Cardiac muscle cell (in vitro differentiated cells and primary cell): ENCODE data around the gene CD300E. TPM values are rescaled to one million over a fixed set of nuclear protein-coding genes. Genes with fewer than 3 reads are reported as not detected.

Experiments used
- DNase-seq, 2 donors: peaks; one replicate each; pipeline versions ENCODE4 v3.0.0 to v3.0.0-alpha.2; 2010 to 2017; ENCODE audit warnings: low read depth in 1 of 2, low spot score in 1 of 2
- H3K27ac ChIP-seq: fragments of 200-600 bp; sonication (generic); 2 replicates; pipeline ENCODE4 v1.5.1; 2016
- H3K27me3 ChIP-seq: fragments of 200-600 bp; sonication (generic); 2 replicates; pipeline ENCODE4 v1.6.0; 2016; ENCODE audit warnings: control low read depth
- H3K36me3 ChIP-seq: fragments of 200-600 bp; sonication (generic); 2 replicates; pipeline ENCODE4 v1.5.1; 2016; ENCODE audit warnings: control low read depth
- H3K4me1 ChIP-seq: fragments of 200-600 bp; sonication (generic); 2 replicates; pipeline ENCODE4 v1.8.1; 2017; ENCODE audit warnings: low read depth, mild to moderate bottlenecking, mixed run types
- H3K4me3 ChIP-seq: fragments of 200-600 bp; sonication (generic); 2 replicates; pipeline ENCODE4 v1.5.1; 2016; ENCODE audit warnings: mild to moderate bottlenecking
- H3K9me3 ChIP-seq: fragments of 200-600 bp; sonication (generic); 2 replicates; pipeline ENCODE4 v1.5.1; 2017; ENCODE audit warnings: low read depth, mild to moderate bottlenecking, control low read depth
- polyA plus RNA-seq: library from polyadenylated mRNA; unstranded; fragments of >200 nt; fragmentation: Nextera tagmentation; extraction: Ambion mirVana; gene quantifications from 2 replicates; pipeline ENCODE4 v1.2.1, GENCODE V29; 2016
- total RNA-seq: library from RNA; depleted of rRNA; stranded (reverse); fragments of >200 nt; gene quantifications from 2 replicates; pipeline ENCODE4 v1.2.3, GENCODE V29; 2016
- TF ChIP-seq, protein P1 (sequence below): IDR thresholded peaks from 2 replicates; pipeline ENCODE4 v1.5.1; 2012; ENCODE audit warnings: low read depth, mild to moderate bottlenecking, low read length

Gene CD300E
- total and polyA plus RNA-seq, 2 experiments from 2014 or later: not detected

GRCh38 chr17:74610108-74610507 lies 13.4 kb downstream of the CD300E start:
- Histone ChIP-seq H3K36me3 (no peaks in the 10 kb centered on the region), H3K27me3 (peaks cover 6% of the 10 kb centered on the region), H3K9me3 (no peaks in the 10 kb centered on the region), H3K4me1 (no peaks in the 10 kb centered on the region), H3K27ac (no peak overlapping the region), H3K4me3 (no peak overlapping the region)
- TF ChIP-seq, protein P1, sequence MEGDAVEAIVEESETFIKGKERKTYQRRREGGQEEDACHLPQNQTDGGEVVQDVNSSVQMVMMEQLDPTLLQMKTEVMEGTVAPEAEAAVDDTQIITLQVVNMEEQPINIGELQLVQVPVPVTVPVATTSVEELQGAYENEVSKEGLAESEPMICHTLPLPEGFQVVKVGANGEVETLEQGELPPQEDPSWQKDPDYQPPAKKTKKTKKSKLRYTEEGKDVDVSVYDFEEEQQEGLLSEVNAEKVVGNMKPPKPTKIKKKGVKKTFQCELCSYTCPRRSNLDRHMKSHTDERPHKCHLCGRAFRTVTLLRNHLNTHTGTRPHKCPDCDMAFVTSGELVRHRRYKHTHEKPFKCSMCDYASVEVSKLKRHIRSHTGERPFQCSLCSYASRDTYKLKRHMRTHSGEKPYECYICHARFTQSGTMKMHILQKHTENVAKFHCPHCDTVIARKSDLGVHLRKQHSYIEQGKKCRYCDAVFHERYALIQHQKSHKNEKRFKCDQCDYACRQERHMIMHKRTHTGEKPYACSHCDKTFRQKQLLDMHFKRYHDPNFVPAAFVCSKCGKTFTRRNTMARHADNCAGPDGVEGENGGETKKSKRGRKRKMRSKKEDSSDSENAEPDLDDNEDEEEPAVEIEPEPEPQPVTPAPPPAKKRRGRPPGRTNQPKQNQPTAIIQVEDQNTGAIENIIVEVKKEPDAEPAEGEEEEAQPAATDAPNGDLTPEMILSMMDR: no peak
- peak in 1 of 2 donors; percentile 73 for DNase-seq

DNA sequence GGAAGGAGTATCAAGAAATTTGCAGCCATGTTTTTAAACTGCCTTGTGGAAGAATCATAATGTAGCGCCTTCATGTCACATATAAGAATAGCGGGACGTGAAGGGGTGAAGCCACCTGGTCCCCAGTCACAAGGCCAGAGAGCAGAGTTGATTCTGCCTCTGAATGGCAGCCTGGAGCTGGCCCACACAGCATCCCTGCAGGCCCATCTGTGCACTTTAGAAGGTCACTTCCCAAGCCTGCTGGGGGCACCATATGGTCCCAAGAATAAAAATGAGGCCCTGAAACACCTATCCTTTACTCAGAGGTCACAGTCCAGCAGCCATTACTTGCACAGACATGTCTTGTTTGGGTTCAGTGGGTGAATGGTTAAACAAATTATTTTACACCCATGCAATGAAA lies 15.0 kb downstream of the CD300E start:
- Histone ChIP-seq H3K4me1 (no peaks in the 10 kb centered on the region), H3K27me3 (peaks cover 6% of the 10 kb centered on the region), H3K9me3 (no peaks in the 10 kb centered on the region), H3K27ac (no peak overlapping the region), H3K4me3 (no peak overlapping the region), H3K36me3 (no peaks in the 10 kb centered on the region)
- no peak for DNase-seq
- TF ChIP-seq, protein P1: no peak

DNA sequence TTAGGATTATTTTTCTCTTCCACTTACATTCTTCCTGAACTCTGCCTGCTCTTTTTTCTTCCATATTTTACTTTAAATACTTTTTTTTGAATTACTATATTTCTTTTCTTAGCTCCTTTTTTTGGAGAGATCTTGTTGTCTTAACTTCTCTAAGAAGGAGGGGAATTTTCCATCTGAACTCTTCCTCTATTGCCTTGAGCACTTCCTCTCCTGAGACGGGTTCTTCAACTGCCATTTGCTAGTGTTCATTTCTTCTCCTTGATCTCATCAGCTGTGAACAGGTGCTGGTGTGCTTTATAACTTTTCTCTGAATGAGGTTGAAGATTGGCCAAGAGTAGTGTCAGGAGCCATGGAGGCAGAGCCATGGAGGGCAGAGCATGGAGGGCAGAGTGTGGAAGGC lies 16.3 kb downstream of the CD300E start:
- Histone ChIP-seq H3K4me1 (no peaks in the 10 kb centered on the region), H3K36me3 (no peaks in the 10 kb centered on the region), H3K27ac (no peak overlapping the region), H3K27me3 (peaks cover under 1% of the 10 kb centered on the region), H3K9me3 (no peaks in the 10 kb centered on the region), H3K4me3 (no peak overlapping the region)
- DNase-seq: no peak
- TF ChIP-seq, protein P1: no peak

- H3K4me1 ChIP-seq: no peaks in the 10 kb centered on the region
- DNase-seq: no peak
- TF ChIP-seq, protein P1: no peak
- H3K36me3 ChIP-seq: no peaks in the 10 kb centered on the region
- H3K27ac ChIP-seq: no peak overlapping the region
- no peak overlapping the region for H3K4me3 ChIP-seq
- no peaks in the 10 kb centered on the region for H3K27me3 ChIP-seq
- no peaks in the 10 kb centered on the region for H3K9me3 ChIP-seq
Observed at GRCh38 chr17:74606050-74606449, 17.5 kb downstream of the CD300E start.

GRCh38 chr17:74605361-74605760 lies 18.2 kb downstream of the CD300E start:
- H3K36me3 ChIP-seq: no peaks in the 10 kb centered on the region
- no peak overlapping the region for H3K27ac ChIP-seq
- no peaks in the 10 kb centered on the region for H3K9me3 ChIP-seq
- H3K4me1 ChIP-seq: no peaks in the 10 kb centered on the region
- no peaks in the 10 kb centered on the region for H3K27me3 ChIP-seq
- H3K4me3 ChIP-seq: no peak overlapping the region
- DNase-seq: peak in 1 of 2 donors; percentile 88
- TF ChIP-seq, protein P1: no peak

- Histone ChIP-seq H3K4me3 (no peak overlapping the region), H3K4me1 (no peaks in the 10 kb centered on the region), H3K9me3 (no peaks in the 10 kb centered on the region), H3K36me3 (no peaks in the 10 kb centered on the region), H3K27ac (no peak overlapping the region), H3K27me3 (no peaks in the 10 kb centered on the region)
- TF ChIP-seq, protein P1: no peak
- DNase-seq: no peak
Observed at GRCh38 chr17:74604761-74605160, 18.8 kb downstream of the CD300E start.
